Measurements from ENCODE around the gene ARMC9. TPM values are rescaled to one million over a fixed set of nuclear protein-coding genes. Genes with fewer than 3 reads are reported as not detected.

Gene ARMC9
- total RNA-seq, 1 experiment from 2014 or later, result 3.3 TPM

DNA sequence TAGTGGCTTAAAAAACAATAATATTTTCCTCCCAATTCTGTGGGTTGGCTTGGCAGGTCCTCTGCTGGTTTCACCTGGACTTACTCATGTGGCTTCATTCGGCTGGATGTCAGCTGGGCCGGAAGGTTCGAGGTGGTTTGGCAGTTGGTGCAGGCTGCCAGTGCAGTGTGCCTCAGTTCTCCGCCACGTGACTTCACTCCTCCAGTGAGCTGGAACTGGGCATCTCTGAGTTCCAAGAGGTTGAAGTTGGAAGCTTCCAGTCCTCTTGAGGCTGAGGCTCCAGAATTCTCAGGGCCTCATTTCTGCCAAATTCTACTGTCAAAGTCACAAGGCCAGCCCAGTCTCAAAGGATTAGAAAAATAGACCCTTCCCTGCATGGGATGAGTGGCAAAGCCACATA is 113.6 kb downstream of the ARMC9 start:
- H3K4me3 Mint-ChIP-seq (ENCODE audit: unreplicated experiment), result no peak overlapping the region
- Histone ChIP-seq H3K27me3 (replicated peaks; ENCODE audit: control insufficient read depth, insufficient read depth, low read length) (no peaks in the 10 kb centered on the region), H3K36me3 (ENCODE audit: control insufficient read depth, insufficient read depth, low read length) (no peaks in the 10 kb centered on the region), H3K4me3 (ENCODE audit: low read depth, low read length) (no peak overlapping the region), H3K4me1 (no peaks in the 10 kb centered on the region), H3K9me3 (no peaks in the 10 kb centered on the region)
- BruUV-seq (replicated peaks), result no TSS peak
- H3K27me3 Mint-ChIP-seq (ENCODE audit: insufficient read depth, unreplicated experiment), result no peaks in the 10 kb centered on the region
- intact Hi-C loops (cut with micrococcal nuclease; ENCODE audit: unreplicated experiment), result no loop called here
- no peak overlapping the region for H3K27ac Mint-ChIP-seq (ENCODE audit: unreplicated experiment)
- DNase-seq, result no peak
- no peaks in the 10 kb centered on the region for H3K9me3 Mint-ChIP-seq (ENCODE audit: unreplicated experiment)
- ChIA-PET CTCF (no interaction called here), POLR2A (no interaction called here)
- no peak for TF ChIP-seq CTCF (IDR thresholded peaks at IDR 0.05; ENCODE audit: insufficient read depth in 1 of 2, low read depth in 1 of 2, low read length in 1 of 2, severe bottlenecking in 1 of 2, unreplicated experiment in 1 of 2)
- no peaks in the 10 kb centered on the region for H3K4me1 Mint-ChIP-seq (ENCODE audit: low read depth, unreplicated experiment)
- no peaks in the 10 kb centered on the region for H3K36me3 Mint-ChIP-seq (ENCODE audit: insufficient read depth, unreplicated experiment)

DNA sequence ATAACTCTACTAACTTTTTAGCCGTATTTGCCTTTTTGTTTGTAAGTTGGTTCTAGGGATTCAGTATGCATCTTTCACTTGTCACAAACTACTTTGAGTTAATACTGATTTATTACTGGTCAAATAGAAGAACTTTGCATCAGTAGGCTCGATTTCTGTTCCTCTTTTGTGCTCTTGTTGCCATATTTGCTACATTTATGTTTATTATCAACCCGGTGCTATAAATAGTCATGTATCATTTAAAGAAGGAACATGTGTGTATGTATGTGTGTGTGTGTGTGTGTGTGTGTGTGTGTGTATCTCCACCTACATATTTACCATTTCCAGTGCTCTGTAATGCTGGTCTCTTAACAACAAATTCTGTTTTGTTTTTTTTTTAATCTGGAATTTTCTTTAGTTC is 117.5 kb downstream of the ARMC9 start:
- intact Hi-C loops (cut with micrococcal nuclease; ENCODE audit: unreplicated experiment), result no loop called here
- no peak for DNase-seq
- CTCF ChIA-PET, result no interaction called here

DNA sequence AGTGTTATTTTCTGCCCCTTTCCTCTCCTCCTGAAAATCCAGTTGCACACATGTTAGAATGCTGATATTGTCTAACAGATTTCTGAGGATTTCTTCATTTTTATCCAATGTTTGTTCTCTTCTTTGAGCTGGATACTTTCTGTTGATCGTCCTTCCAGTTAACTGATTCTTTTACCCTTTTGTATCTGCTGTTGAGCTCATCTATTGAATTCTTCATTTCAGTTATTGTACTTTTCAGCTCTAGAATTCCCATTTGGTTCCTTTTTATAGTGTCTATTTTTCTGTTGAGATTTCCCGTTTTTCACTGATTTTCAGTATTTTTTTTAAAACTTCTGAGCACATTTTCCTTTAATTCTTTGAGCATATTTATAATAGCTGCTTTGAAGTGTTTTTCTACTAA is 119.1 kb downstream of the ARMC9 start:
- H3K36me3 ChIP-seq (ENCODE audit: control insufficient read depth, insufficient read depth, low read length), result no peaks in the 10 kb centered on the region
- no peak overlapping the region for H3K4me3 Mint-ChIP-seq (ENCODE audit: unreplicated experiment)
- POLR2A ChIA-PET, result no interaction called here
- CTCF ChIA-PET, result no interaction called here
- DNase-seq, result no peak
- no peaks in the 10 kb centered on the region for H3K4me1 Mint-ChIP-seq (ENCODE audit: low read depth, unreplicated experiment)
- H3K9me3 ChIP-seq, result no peaks in the 10 kb centered on the region
- no TSS peak for BruUV-seq (replicated peaks)
- no peak overlapping the region for H3K4me3 ChIP-seq (ENCODE audit: low read depth, low read length)
- no peaks in the 10 kb centered on the region for H3K9me3 Mint-ChIP-seq (ENCODE audit: unreplicated experiment)
- intact Hi-C loops (cut with micrococcal nuclease; ENCODE audit: unreplicated experiment), result no loop called here
- H3K4me1 ChIP-seq, result no peaks in the 10 kb centered on the region
- no peaks in the 10 kb centered on the region for H3K36me3 Mint-ChIP-seq (ENCODE audit: insufficient read depth, unreplicated experiment)
- H3K27ac Mint-ChIP-seq (ENCODE audit: unreplicated experiment), result no peak overlapping the region
- no peaks in the 10 kb centered on the region for H3K27me3 Mint-ChIP-seq (ENCODE audit: insufficient read depth, unreplicated experiment)
- no peak for TF ChIP-seq CTCF (IDR thresholded peaks at IDR 0.05; ENCODE audit: insufficient read depth in 1 of 2, low read depth in 1 of 2, low read length in 1 of 2, severe bottlenecking in 1 of 2, unreplicated experiment in 1 of 2)
- no peaks in the 10 kb centered on the region for H3K27me3 ChIP-seq (replicated peaks; ENCODE audit: control insufficient read depth, insufficient read depth, low read length)

More for the DNA sequence above, 117.5 kb downstream of the ARMC9 start:
- Histone ChIP-seq H3K4me3 (ENCODE audit: low read depth, low read length) (no peak overlapping the region), H3K4me1 (no peaks in the 10 kb centered on the region), H3K36me3 (ENCODE audit: control insufficient read depth, insufficient read depth, low read length) (no peaks in the 10 kb centered on the region), H3K9me3 (no peaks in the 10 kb centered on the region), H3K27me3 (replicated peaks; ENCODE audit: control insufficient read depth, insufficient read depth, low read length) (no peaks in the 10 kb centered on the region)
- Mint-ChIP-seq H3K36me3 (ENCODE audit: insufficient read depth, unreplicated experiment) (no peaks in the 10 kb centered on the region), H3K4me3 (ENCODE audit: unreplicated experiment) (no peak overlapping the region), H3K4me1 (ENCODE audit: low read depth, unreplicated experiment) (no peaks in the 10 kb centered on the region), H3K27ac (ENCODE audit: unreplicated experiment) (no peak overlapping the region), H3K27me3 (ENCODE audit: insufficient read depth, unreplicated experiment) (no peaks in the 10 kb centered on the region), H3K9me3 (ENCODE audit: unreplicated experiment) (no peaks in the 10 kb centered on the region)
- no TSS peak for BruUV-seq (replicated peaks)
- no peak for TF ChIP-seq CTCF (IDR thresholded peaks at IDR 0.05; ENCODE audit: insufficient read depth in 1 of 2, low read depth in 1 of 2, low read length in 1 of 2, severe bottlenecking in 1 of 2, unreplicated experiment in 1 of 2)
- POLR2A ChIA-PET, result no interaction called here
